Astrocyte (in vitro differentiated cells and primary cell): ENCODE measurements around the gene NLRX1. TPM values are rescaled to one million over a fixed set of nuclear protein-coding genes. Genes with fewer than 3 reads are reported as not detected.

Experiments used
- DNase-seq: peaks from one replicate; pipeline ENCODE4 v3.0.0-alpha.2; 2010; ENCODE audit warnings: low read depth
- FAIRE-seq: peaks from 2 replicates; lab custom pipeline; 2011; peaks lifted over from hg19 to GRCh38; lab: Jason Lieb, UNC
- H2AFZ ChIP-seq: 2 replicates; pipeline ENCODE4 v1.6.0; 2012; ENCODE audit warnings: low read depth, low read length, inconsistent platforms
- H3K27ac ChIP-seq: 2 replicates; pipeline ENCODE4 v1.5.1; 2011; ENCODE audit warnings: low read depth, low read length, inconsistent platforms
- H3K27me3 ChIP-seq: 2 replicates; pipeline ENCODE4 v1.6.0; 2011; ENCODE audit warnings: low read length, inconsistent platforms; ENCODE audit not compliant: insufficient read depth
- H3K36me3 ChIP-seq: 2 replicates; pipeline ENCODE4 v1.5.1; 2011; ENCODE audit warnings: low read length, inconsistent platforms; ENCODE audit not compliant: insufficient read depth
- H3K4me1 ChIP-seq: 2 replicates; pipeline ENCODE4 v1.5.1; 2011; ENCODE audit warnings: low read length, inconsistent platforms; ENCODE audit not compliant: insufficient read depth
- H3K4me2 ChIP-seq: 2 replicates; pipeline ENCODE4 v1.6.0; 2012; ENCODE audit warnings: low read length, inconsistent platforms
- H3K4me3 ChIP-seq: 2 replicates; pipeline ENCODE4 v1.5.1; 2011; ENCODE audit warnings: low read depth, mild to moderate bottlenecking, low read length, inconsistent platforms; ENCODE audit not compliant: insufficient read depth
- H3K79me2 ChIP-seq: 2 replicates; pipeline ENCODE4 v1.6.0; 2012; ENCODE audit warnings: mild to moderate bottlenecking, low read length, inconsistent platforms; ENCODE audit not compliant: insufficient read depth
- H3K9ac ChIP-seq: 2 replicates; pipeline ENCODE4 v1.6.0; 2012; ENCODE audit warnings: mild to moderate bottlenecking, low read length, inconsistent platforms
- H3K9me3 ChIP-seq: 2 replicates; pipeline ENCODE4 v1.5.1; 2012; ENCODE audit warnings: low read depth, mild to moderate bottlenecking, low read length, inconsistent platforms; ENCODE audit not compliant: insufficient read depth
- H4K20me1 ChIP-seq: 2 replicates; pipeline ENCODE4 v1.6.0; 2012; ENCODE audit warnings: low read length, inconsistent platforms; ENCODE audit not compliant: insufficient read depth
- H3K27ac Mint-ChIP-seq: one replicate; pipeline ENCODE4 v1.8.0; 2021; ENCODE audit warnings: mild to moderate bottlenecking, mixed read lengths; ENCODE audit not compliant: unreplicated experiment
- H3K27me3 Mint-ChIP-seq: one replicate; pipeline ENCODE4 v1.8.0; 2021; ENCODE audit warnings: low read depth, mixed read lengths; ENCODE audit not compliant: unreplicated experiment
- H3K36me3 Mint-ChIP-seq: one replicate; pipeline ENCODE4 v1.8.0; 2021; ENCODE audit warnings: low read depth, mixed read lengths; ENCODE audit not compliant: unreplicated experiment
- H3K4me1 Mint-ChIP-seq: one replicate; pipeline ENCODE4 v1.8.0; 2021; ENCODE audit warnings: low read depth, mixed read lengths; ENCODE audit not compliant: unreplicated experiment
- H3K4me3 Mint-ChIP-seq: one replicate; pipeline ENCODE4 v1.8.0; 2021; ENCODE audit warnings: mild to moderate bottlenecking, moderate library complexity, mixed read lengths; ENCODE audit not compliant: unreplicated experiment
- H3K9me3 Mint-ChIP-seq: one replicate; pipeline ENCODE4 v1.8.0; 2021; ENCODE audit warnings: mild to moderate bottlenecking, mixed read lengths; ENCODE audit not compliant: unreplicated experiment
- EZH2 ChIP-seq: IDR thresholded peaks from 2 replicates; pipeline ENCODE4 v1.6.1; 2012; ENCODE audit warnings: mild to moderate bottlenecking, low read length, inconsistent platforms; ENCODE audit not compliant: insufficient read depth
- total RNA-seq: library from RNA; stranded (reverse); gene quantifications from 2 replicates; pipeline ENCODE4 v1.2.1, GENCODE V29; 2021
- TF ChIP-seq, protein P1 (sequence below): IDR thresholded peaks from 2 replicates; pipeline ENCODE4 v1.5.1; 2011; ENCODE audit warnings: low read depth, mild to moderate bottlenecking, inconsistent platforms, low read length, moderate library complexity; ENCODE audit not compliant: insufficient read depth

The NLRX1 gene
- total RNA-seq, 1 donor from 2014 or later, result 6.3 TPM

DNA sequence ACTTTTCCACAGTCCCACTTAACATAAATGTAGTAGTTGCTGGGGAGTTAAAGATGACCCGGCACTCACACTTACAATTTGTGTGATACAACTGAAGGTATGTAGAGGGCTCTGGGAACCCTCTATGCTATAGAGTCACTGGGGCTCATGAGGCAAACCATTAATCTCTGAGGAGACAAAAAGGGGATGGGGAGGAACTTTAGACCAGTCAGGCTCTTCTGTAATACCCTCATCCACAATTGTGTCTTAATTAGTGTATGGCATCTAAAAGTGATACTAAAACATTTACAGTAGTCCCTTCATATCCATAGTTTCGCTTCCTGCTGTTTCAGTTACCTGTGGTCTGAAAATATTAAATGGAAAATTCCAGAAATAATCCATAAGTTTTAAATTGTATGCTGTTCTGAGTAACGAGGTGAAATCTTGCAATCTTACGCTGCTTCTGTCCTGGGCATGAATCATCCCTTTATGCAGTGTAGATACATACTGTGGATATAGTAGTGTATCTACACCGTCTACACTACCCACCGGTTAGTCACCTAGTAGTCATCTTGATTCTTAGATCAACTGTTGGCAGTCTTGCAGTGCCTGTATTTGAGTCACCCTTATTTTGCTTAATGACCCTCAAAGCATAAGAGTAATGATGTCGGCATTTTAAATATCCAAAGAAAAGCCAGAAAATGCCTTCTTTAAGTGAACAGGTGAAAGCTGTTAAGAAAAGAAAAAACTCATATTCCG, 49.8 kb downstream of the NLRX1 start:
- Histone ChIP-seq H2AFZ (no peak overlapping the region), H3K36me3 (no peaks in the 10 kb centered on the region), H4K20me1 (peaks cover 81% of the 10 kb centered on the region), H3K27me3 (no peaks in the 10 kb centered on the region), H3K4me2 (peak overlapping the region; percentile 39), H3K4me3 (no peak overlapping the region), H3K9me3 (no peaks in the 10 kb centered on the region), H3K27ac (peak overlapping the region; percentile 72), H3K4me1 (peaks cover 9% of the 10 kb centered on the region), H3K79me2 (peaks cover 88% of the 10 kb centered on the region), H3K9ac (peak overlapping the region; percentile 46)
- Mint-ChIP-seq H3K4me1 (peaks cover 11% of the 10 kb centered on the region), H3K27me3 (no peaks in the 10 kb centered on the region), H3K27ac (peak overlapping the region; percentile 79), H3K4me3 (no peak overlapping the region), H3K36me3 (no peaks in the 10 kb centered on the region), H3K9me3 (no peaks in the 10 kb centered on the region)
- DNase-seq (peak; percentile 99), FAIRE-seq (peak; percentile 91)
- no peak for TF ChIP-seq EZH2
- TF ChIP-seq, protein P1, sequence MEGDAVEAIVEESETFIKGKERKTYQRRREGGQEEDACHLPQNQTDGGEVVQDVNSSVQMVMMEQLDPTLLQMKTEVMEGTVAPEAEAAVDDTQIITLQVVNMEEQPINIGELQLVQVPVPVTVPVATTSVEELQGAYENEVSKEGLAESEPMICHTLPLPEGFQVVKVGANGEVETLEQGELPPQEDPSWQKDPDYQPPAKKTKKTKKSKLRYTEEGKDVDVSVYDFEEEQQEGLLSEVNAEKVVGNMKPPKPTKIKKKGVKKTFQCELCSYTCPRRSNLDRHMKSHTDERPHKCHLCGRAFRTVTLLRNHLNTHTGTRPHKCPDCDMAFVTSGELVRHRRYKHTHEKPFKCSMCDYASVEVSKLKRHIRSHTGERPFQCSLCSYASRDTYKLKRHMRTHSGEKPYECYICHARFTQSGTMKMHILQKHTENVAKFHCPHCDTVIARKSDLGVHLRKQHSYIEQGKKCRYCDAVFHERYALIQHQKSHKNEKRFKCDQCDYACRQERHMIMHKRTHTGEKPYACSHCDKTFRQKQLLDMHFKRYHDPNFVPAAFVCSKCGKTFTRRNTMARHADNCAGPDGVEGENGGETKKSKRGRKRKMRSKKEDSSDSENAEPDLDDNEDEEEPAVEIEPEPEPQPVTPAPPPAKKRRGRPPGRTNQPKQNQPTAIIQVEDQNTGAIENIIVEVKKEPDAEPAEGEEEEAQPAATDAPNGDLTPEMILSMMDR, result no peak

DNA sequence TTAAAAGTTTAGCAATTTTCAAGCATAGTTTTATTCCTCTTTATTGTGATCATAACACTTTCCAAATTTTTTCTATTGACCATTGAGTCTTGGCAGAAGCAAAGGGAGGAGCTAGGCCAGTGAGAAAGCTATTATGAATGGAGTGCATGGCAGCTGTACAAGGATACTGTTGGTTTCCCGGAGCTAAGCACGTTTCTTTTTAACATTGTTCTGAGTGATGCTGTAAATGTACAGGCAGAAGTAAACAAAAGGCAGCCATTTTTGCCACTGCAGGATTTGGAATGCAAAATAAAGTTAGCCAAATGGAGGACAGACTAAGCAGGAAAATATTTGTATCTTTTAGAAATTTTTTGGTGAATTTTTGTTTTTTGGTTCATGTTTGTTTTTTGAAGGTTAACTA, 53.8 kb downstream of the NLRX1 start:
- Mint-ChIP-seq H3K36me3 (no peaks in the 10 kb centered on the region), H3K4me3 (peak overlapping the region; percentile 11), H3K27me3 (no peaks in the 10 kb centered on the region), H3K27ac (no peak overlapping the region), H3K9me3 (no peaks in the 10 kb centered on the region), H3K4me1 (peaks cover 23% of the 10 kb centered on the region)
- no peak overlapping the region for H2AFZ ChIP-seq
- no peak overlapping the region for H3K9ac ChIP-seq
- no peak overlapping the region for H3K4me2 ChIP-seq
- H3K4me3 ChIP-seq, result no peak overlapping the region
- H3K79me2 ChIP-seq, result peaks cover 90% of the 10 kb centered on the region
- no peak overlapping the region for H3K27ac ChIP-seq
- H4K20me1 ChIP-seq, result peaks cover 83% of the 10 kb centered on the region
- peaks cover 14% of the 10 kb centered on the region for H3K4me1 ChIP-seq
- H3K36me3 ChIP-seq, result no peaks in the 10 kb centered on the region
- DNase-seq, result peak; percentile 44
- TF ChIP-seq EZH2, result no peak
- TF ChIP-seq, protein P1, result no peak
- FAIRE-seq, result no peak
- no peaks in the 10 kb centered on the region for H3K9me3 ChIP-seq
- H3K27me3 ChIP-seq, result no peaks in the 10 kb centered on the region

DNA sequence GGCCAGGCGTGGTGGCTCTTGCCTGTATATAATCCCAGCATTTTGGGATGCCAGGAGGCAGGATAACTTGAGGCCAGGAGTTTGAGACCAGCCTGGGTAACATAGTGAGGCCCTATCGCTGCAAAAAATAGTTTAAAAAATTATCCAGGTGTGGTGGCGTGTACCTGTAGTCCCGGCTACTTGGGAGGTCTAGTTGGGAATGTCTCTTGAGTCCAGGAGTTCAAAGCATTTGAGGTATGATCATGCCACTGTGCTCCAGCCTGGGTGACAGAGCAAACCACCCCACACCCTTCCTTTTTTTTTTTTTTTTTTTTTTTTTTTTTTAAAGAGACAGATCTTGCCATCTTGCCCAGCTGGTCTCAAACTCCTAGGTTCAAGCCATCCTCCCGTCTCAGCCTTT, 54.4 kb downstream of the NLRX1 start:
- Histone ChIP-seq H3K4me1 (peaks cover 13% of the 10 kb centered on the region), H3K4me2 (no peak overlapping the region), H4K20me1 (peaks cover 82% of the 10 kb centered on the region), H3K4me3 (no peak overlapping the region), H3K27me3 (no peaks in the 10 kb centered on the region), H3K9me3 (no peaks in the 10 kb centered on the region), H3K36me3 (no peaks in the 10 kb centered on the region), H2AFZ (no peak overlapping the region), H3K79me2 (peaks cover 90% of the 10 kb centered on the region), H3K27ac (no peak overlapping the region), H3K9ac (no peak overlapping the region)
- Mint-ChIP-seq H3K36me3 (no peaks in the 10 kb centered on the region), H3K27me3 (no peaks in the 10 kb centered on the region), H3K4me3 (peak overlapping the region; percentile 11), H3K27ac (no peak overlapping the region), H3K9me3 (no peaks in the 10 kb centered on the region), H3K4me1 (peaks cover 23% of the 10 kb centered on the region)
- DNase-seq (no peak), FAIRE-seq (no peak)
- TF ChIP-seq, protein P1, result no peak
- TF ChIP-seq EZH2, result no peak
